Pancreas (tissue), 10 donors: Measurements from ENCODE around the gene GPHN. TPM values are rescaled to one million over a fixed set of nuclear protein-coding genes. Genes with fewer than 3 reads are reported as not detected.

ENCODE experiments used
- ATAC-seq, 4 donors: fragments of 200-7000 bp; cut with Tn5 transposase; one replicate each; pipeline versions ENCODE4 v1.8.0 to v1.9.1; 2020; ENCODE audit warnings: mild to moderate bottlenecking in 4 of 4, moderate library complexity in 4 of 4
- DNase-seq, 6 donors: peaks; one replicate each; pipeline ENCODE4 v3.0.0-alpha.2; 2020
- FAIRE-seq: peaks from 2 replicates; lab custom pipeline; 2012; peaks lifted over from hg19 to GRCh38; lab: Jason Lieb, UNC
- H3K27ac ChIP-seq, 4 donors: fragments of 200-600 bp; sonication (generic); 1 replicate in 3 of 4; 2 replicates in 1 of 4; pipeline versions ENCODE4 v1.5.0 to v1.8.0; 2020
- H3K27me3 ChIP-seq, 4 donors: fragments of 200-600 bp; one replicate each; pipeline ENCODE4 v1.8.0; 2021
- H3K36me3 ChIP-seq, 3 donors: fragments of 200-600 bp; sonication (generic) in 1 of 3; one replicate each; pipeline versions ENCODE4 v1.5.0 to v1.8.0; 2020 to 2021
- H3K4me1 ChIP-seq, 3 donors: fragments of 200-600 bp; one replicate each; pipeline ENCODE4 v1.8.0; 2021
- H3K4me3 ChIP-seq, 4 donors: fragments of 200-600 bp; sonication (generic) in 2 of 4; one replicate each; pipeline versions ENCODE4 v1.5.0 to v1.8.0; 2020 to 2021
- H3K9me3 ChIP-seq, 4 donors: fragments of 200-600 bp; one replicate each; pipeline ENCODE4 v1.8.0; 2021
- CTCF ChIP-seq, 4 donors: fragments of 200-600 bp; sonication (generic) in 3 of 4; IDR thresholded peaks; one replicate each; pipeline versions ENCODE4 v1.5.0 to v1.8.0; 2021; ENCODE audit warnings: antibody characterized with exemption in 4 of 4
- WGBS, 2 donors: extraction: QIAGEN DNeasy Blood & Tissue Kit; methylation state at CpG; one replicate each; pipeline ENCODE4 v1.1.7; 2013; 5-methylcytosine and 5-hydroxymethylcytosine counted together
- intact Hi-C, 3 donors: fragments of 100-400 bp; cut with DNase I; formaldehyde crosslinking; loops; one replicate each; pipeline versions ENCODE4 v1.11.1 to v1.14.2; 2022
- polyA plus RNA-seq, 2 donors: library from polyadenylated mRNA; stranded (reverse); fragments of 200-250 nt; gene quantifications; one replicate each; pipeline ENCODE4 v1.2.3, GENCODE V29; 2013
- total RNA-seq, 6 donors: library from RNA; stranded (reverse); fragmentation: NEBNext Ultra II Directional in 4 of 6; extraction: Animal tissue kit (Norgen Biotek cat#: 25700) in 4 of 6; gene quantifications; one replicate each; pipeline versions ENCODE4 v1.2.1 to v1.2.4, GENCODE V29; 2021 to 2023
- donor health status: healthy with polysubstance abuse.
- donor health status: DM: no; HTN: no; CAD: no; lungs with moderate emphysema.
- donor health status: DM: no; HTN: no; CAD: no.
- donor health status: control.
- donor health status: control.
- donor health status: Bipolar disorder and iron deficiency.
- donor health status: DM: yes; HTN: yes; CAD: no.
- donor health status: DM: no; HTN: no; CAD: no.
- donor health status: DM: no; HTN: no; CAD: no.
- donor health status: DM: yes; HTN: yes; CAD: no.

Gene GPHN
- total and polyA plus RNA-seq, 8 donors = 20.3 to 47.6 (median 24.4) TPM

DNA sequence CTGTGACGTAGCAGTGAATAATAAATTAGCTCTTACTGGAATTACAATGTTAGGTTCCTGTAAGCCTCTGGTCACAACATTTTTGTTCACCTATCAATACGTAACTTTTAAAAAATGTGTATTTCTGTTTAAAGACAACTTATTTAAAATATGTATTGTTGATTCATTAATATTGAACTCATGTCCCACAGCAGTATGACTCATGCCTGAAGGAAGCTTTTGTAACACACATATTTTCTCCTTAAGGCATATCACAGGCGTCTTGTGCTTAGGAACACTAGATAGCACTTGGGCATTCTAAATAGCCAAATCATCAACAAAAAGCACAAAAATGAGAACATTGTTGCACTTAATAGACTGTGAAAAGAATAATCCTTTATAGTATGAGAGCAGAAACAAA lies 92.5 kb downstream of the GPHN start:
- Histone ChIP-seq H3K36me3 (no peaks in the 10 kb centered on the region), H3K9me3 (no peaks in the 10 kb centered on the region), H3K27ac (no peak overlapping the region), H3K27me3 (no peaks in the 10 kb centered on the region), H3K4me3 (no peak overlapping the region), H3K4me1 (peaks cover 12 to 19% (median 13%) of the 10 kb centered on the region in 3 donors)
- TF ChIP-seq CTCF (IDR thresholded peaks at IDR 0.05) = no peak
- ATAC-seq = no peak
- no peak for FAIRE-seq
- WGBS, 2 donors = 95 to 99% methylated on average over 3 of the region's 3 CpGs
- intact Hi-C loops = no loop called here
- no peak for DNase-seq

DNA sequence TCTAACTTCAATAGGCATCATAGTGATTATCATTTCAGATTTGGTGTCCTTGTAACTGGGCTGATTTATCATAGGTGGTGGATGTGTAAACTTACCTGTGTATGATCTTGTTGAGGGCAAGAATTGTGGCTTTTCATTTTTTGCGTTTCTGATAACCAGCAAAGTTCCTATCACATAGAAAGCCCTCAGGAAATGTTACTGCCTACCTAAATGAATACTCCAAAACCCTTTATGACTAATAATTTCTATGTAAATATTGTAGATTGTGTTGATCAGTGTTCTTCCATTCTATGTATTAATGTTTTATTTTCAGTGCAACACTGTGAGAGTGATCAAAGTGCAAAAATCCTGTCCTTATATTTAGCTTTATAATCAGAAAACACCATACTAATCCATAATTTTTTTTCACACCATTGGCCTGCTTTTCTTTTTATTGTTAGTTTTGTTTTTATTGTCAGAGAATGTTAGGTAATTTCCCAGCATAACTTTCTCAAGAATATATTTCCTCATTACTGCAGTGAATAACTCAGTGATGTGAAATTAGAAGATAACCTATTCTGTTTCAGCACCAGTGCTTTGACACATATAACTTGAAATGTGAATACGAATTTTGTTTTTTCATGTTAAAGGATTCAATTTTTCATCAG lies 94.1 kb downstream of the GPHN start:
- 23 to 28% methylated on average over 2 of the region's 2 CpGs for WGBS, 2 donors
- H3K9me3 ChIP-seq = no peaks in the 10 kb centered on the region
- peak in 2 of 4 donors; percentile 46 to 62 for ATAC-seq

DNA sequence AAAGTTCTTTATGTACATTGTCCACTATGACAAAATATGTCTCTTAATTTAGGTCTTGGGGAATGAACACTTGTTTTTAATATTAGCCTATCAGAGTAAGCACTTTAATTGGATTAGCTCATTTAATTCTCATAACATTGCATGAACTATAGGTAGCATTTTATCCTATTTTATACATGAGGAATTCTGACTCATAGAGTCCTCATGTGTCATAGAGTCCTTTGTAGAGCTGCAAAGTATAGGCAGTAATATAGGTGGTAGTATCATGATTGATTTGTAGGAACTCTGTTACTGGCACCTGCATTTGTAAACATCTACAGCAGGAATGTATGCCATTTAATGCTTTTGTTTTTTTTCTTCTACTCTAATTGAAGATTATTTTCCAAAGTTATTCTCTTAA lies 96.0 kb downstream of the GPHN start:
- ATAC-seq (no peak), FAIRE-seq (no peak), DNase-seq (no peak)
- no peaks in the 10 kb centered on the region for H3K9me3 ChIP-seq
- no peak for TF ChIP-seq CTCF (IDR thresholded peaks at IDR 0.05)
- H3K4me1 ChIP-seq = peaks cover 12 to 19% (median 13%) of the 10 kb centered on the region in 3 donors
- no peaks in the 10 kb centered on the region for H3K27me3 ChIP-seq
- no peaks in the 10 kb centered on the region for H3K36me3 ChIP-seq
- no peak overlapping the region for H3K4me3 ChIP-seq
- H3K27ac ChIP-seq = no peak overlapping the region
- intact Hi-C loops = no loop called here

More for the DNA sequence above, 94.1 kb downstream of the GPHN start:
- no peak overlapping the region for H3K4me3 ChIP-seq
- DNase-seq = no peak
- H3K27ac ChIP-seq = peak overlapping the region in 1 of 4 donors; percentile 4
- H3K4me1 ChIP-seq = peaks cover 12 to 19% (median 13%) of the 10 kb centered on the region in 3 donors
- no peak for FAIRE-seq
- H3K36me3 ChIP-seq = no peaks in the 10 kb centered on the region
- intact Hi-C loops = no loop called here
- no peak for TF ChIP-seq CTCF (IDR thresholded peaks at IDR 0.05)
- no peaks in the 10 kb centered on the region for H3K27me3 ChIP-seq

DNA sequence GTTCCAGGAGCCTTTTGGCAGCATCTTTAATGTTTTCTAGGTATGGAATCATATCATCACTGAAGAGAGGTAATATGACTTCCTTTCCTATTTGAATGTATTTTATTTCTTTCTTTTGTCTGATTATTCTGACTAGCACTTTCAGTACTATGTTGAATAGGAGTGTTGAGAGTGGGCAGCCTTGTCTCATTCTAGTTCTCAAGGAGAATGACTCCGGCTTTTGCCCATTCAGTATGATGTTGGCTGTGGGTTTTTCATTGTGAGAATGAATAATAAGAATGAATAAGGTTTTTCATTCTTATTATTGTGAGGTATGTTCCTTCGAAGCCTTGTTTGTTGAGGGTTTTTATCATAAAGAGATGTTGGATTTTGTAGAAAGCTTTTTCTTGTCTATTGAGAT lies 98.9 kb downstream of the GPHN start:
- DNase-seq (no peak), FAIRE-seq (no peak), ATAC-seq (no peak)
- 89 to 97% methylated on average over 2 of the region's 2 CpGs for WGBS, 2 donors
- H3K4me1 ChIP-seq = peaks cover 9 to 15% (median 12%) of the 10 kb centered on the region in 3 donors
- H3K27ac ChIP-seq = no peak overlapping the region
- H3K4me3 ChIP-seq = no peak overlapping the region
- intact Hi-C loops = no loop called here
- no peak for TF ChIP-seq CTCF (IDR thresholded peaks at IDR 0.05)
- no peaks in the 10 kb centered on the region for H3K27me3 ChIP-seq
- no peaks in the 10 kb centered on the region for H3K9me3 ChIP-seq
- no peaks in the 10 kb centered on the region for H3K36me3 ChIP-seq

GRCh38 chr14:66610154-66610563 lies 102.2 kb downstream of the GPHN start:
- TF ChIP-seq CTCF (IDR thresholded peaks at IDR 0.05) = no peak

More at GRCh38 chr14:66610154-66610563, 102.2 kb downstream of the GPHN start:
- Histone ChIP-seq H3K9me3 (no peaks in the 10 kb centered on the region), H3K4me3 (no peak overlapping the region), H3K4me1 (peaks cover 0 to 4% (median 0%) of the 10 kb centered on the region in 3 donors), H3K27me3 (no peaks in the 10 kb centered on the region), H3K36me3 (no peaks in the 10 kb centered on the region), H3K27ac (no peak overlapping the region)
- intact Hi-C loops = no loop called here
- DNase-seq (no peak), ATAC-seq (no peak), FAIRE-seq (no peak)
- WGBS, 2 donors = 81 to 95% methylated on average over 4 of the region's 4 CpGs
